K562 (cell line): ENCODE results near the gene PHYH. TPM values are rescaled to one million over a fixed set of nuclear protein-coding genes. Genes with fewer than 3 reads are reported as not detected.
A peak's percentile ranks its signal among the peaks of the same experiment; 100 is the strongest.

Source experiments
- COPS2 ChIP-seq: fragments of 450-650 bp; conservative IDR thresholded peaks from 2 replicates; pipeline ENCODE4 v1.6.1; 2016; ENCODE audit warnings: mild to moderate bottlenecking, moderate library complexity
- EP400 ChIP-seq: fragments of 450-650 bp; IDR thresholded peaks from 2 replicates; pipeline ENCODE4 v1.6.1; 2017; ENCODE audit warnings: antibody characterized with exemption, mild to moderate bottlenecking, moderate library complexity
- ETV5 ChIP-seq: sonication (generic); formaldehyde crosslinking; IDR thresholded peaks from 2 replicates; pipeline ENCODE4 v1.4.0; 2020; ENCODE audit warnings: low read depth, mild to moderate bottlenecking, missing genetic modification reagents
- FOS ChIP-seq: IDR thresholded peaks from 3 replicates; pipeline ENCODE4 v1.6.1; 2011; ENCODE audit not compliant: insufficient read length; ENCODE audit errors: extremely low read depth
- GABPB2 ChIP-seq: fragments of 250-450 bp; sonication (Bioruptor Pico); conservative IDR thresholded peaks from 2 replicates; pipeline ENCODE4 v1.5.1; 2021; ENCODE audit warnings: mild to moderate bottlenecking
- HMGN3 ChIP-seq: IDR thresholded peaks from 2 replicates; pipeline ENCODE4 v1.6.1; 2011; ENCODE audit warnings: borderline replicate concordance, low read depth, mild to moderate bottlenecking, mixed read lengths, low read length; ENCODE audit not compliant: insufficient read length; ENCODE audit errors: extremely low read depth
- KAT7 ChIP-seq: sonication (generic); formaldehyde crosslinking; IDR thresholded peaks from 2 replicates; pipeline ENCODE4 v1.8.0; 2022; ENCODE audit warnings: missing genetic modification reagents, mild to moderate bottlenecking, borderline replicate concordance
- KDM2B ChIP-seq: fragments of 250-450 bp; sonication (Bioruptor Pico); IDR thresholded peaks from 2 replicates; pipeline ENCODE4 v1.8.0; 2021; ENCODE audit warnings: mild to moderate bottlenecking, moderate library complexity
- L3MBTL2 ChIP-seq: fragments of 450-650 bp; IDR thresholded peaks from 2 replicates; pipeline ENCODE4 v1.6.1; 2016; ENCODE audit warnings: mild to moderate bottlenecking, moderate library complexity
- PBX2 ChIP-seq, 2 experiments: IDR thresholded peaks in 1 of 2; conservative IDR thresholded peaks in 1 of 2; 2 replicates each; pipeline ENCODE4 v1.6.1; 2016; ENCODE audit warnings: low read depth in 2 of 2, mild to moderate bottlenecking in 1 of 2, missing compliant biosample characterization in 1 of 2, missing genetic modification characterization in 1 of 2, moderate library complexity in 1 of 2
- PHF21A ChIP-seq: fragments of 450-650 bp; IDR thresholded peaks from 2 replicates; pipeline ENCODE4 v1.6.1; 2017; ENCODE audit warnings: low read depth, borderline replicate concordance
- RFX5 ChIP-seq: IDR thresholded peaks from 2 replicates; pipeline ENCODE4 v1.6.1; 2011; ENCODE audit warnings: low read depth, mild to moderate bottlenecking, improper control_type of control experiment, low read length
- SAP30 ChIP-seq: fragments of 200-600 bp; sonication (generic); IDR thresholded peaks from 2 replicates; pipeline ENCODE4 v1.6.1; 2012; ENCODE audit warnings: borderline replicate concordance, low read depth, mild to moderate bottlenecking, moderate library complexity, low read length, control low read depth, inconsistent platforms; ENCODE audit not compliant: insufficient read depth, poor library complexity, severe bottlenecking
- SOX6 ChIP-seq: fragments of 450-650 bp; IDR thresholded peaks from 2 replicates; pipeline ENCODE4 v1.6.1; 2014; ENCODE audit warnings: mild to moderate bottlenecking
- TAF1 ChIP-seq: IDR thresholded peaks from 2 replicates; pipeline ENCODE4 v1.6.1; 2011; ENCODE audit warnings: mild to moderate bottlenecking, low read length, moderate library complexity; ENCODE audit not compliant: insufficient read depth, control insufficient read depth, severe bottlenecking; ENCODE audit errors: extremely low read depth
- TEAD4 ChIP-seq, 2 experiments: sonication (generic) in 1 of 2; formaldehyde crosslinking in 1 of 2; IDR thresholded peaks; 2 replicates each; pipeline versions ENCODE4 v1.6.1 to v1.8.0; 2012 to 2022; ENCODE audit warnings: borderline replicate concordance in 1 of 2, inconsistent platforms in 1 of 2, low read length in 1 of 2, mild to moderate bottlenecking in 1 of 2, missing genetic modification reagents in 1 of 2
- USF1 ChIP-seq: sonication (generic); formaldehyde crosslinking; IDR thresholded peaks from 2 replicates; pipeline ENCODE4 v1.9.0; 2022; ENCODE audit warnings: mild to moderate bottlenecking, missing genetic modification reagents
- ZFP36 ChIP-seq: fragments of 150-350 bp; IDR thresholded peaks from 2 replicates; pipeline ENCODE4 v1.6.1; 2018; ENCODE audit warnings: low read length, low read depth; ENCODE audit not compliant: partially characterized antibody
- ZNF217 ChIP-seq: sonication (generic); formaldehyde crosslinking; IDR thresholded peaks from 2 replicates; pipeline ENCODE4 v1.8.0; 2022; ENCODE audit warnings: mild to moderate bottlenecking, missing genetic modification reagents
- ZNF280B ChIP-seq: fragments of 250-450 bp; sonication (Bioruptor Pico); IDR thresholded peaks from 2 replicates; pipeline ENCODE4 v1.5.1; 2021; ENCODE audit warnings: mild to moderate bottlenecking
- ZNF830 ChIP-seq: fragments of 250-450 bp; sonication (Bioruptor Pico); IDR thresholded peaks from 2 replicates; pipeline ENCODE4 v1.5.0; 2021; ENCODE audit warnings: mild to moderate bottlenecking
- polyA plus RNA-seq, 8 experiments: library from polyadenylated mRNA; depleted of rRNA in 4 of 8; stranded (reverse) in 5 of 8; unstranded in 3 of 8; fragments of >200 nt; fragmentation: Nextera tagmentation in 2 of 8; fragmentation: Illumina TruSeq in 1 of 8; extraction: Ambion mirVana in 2 of 8; extraction: Trizol in 1 of 8; gene quantifications; 2 replicates each; pipeline versions ENCODE4 v1.2.1 to v1.2.3, GENCODE V29; 2011 to 2014; ENCODE audit warnings: inconsistent platforms in 1 of 8, missing spikeins in 1 of 8
- total RNA-seq, 7 experiments: library from RNA; depleted of rRNA in 6 of 7; stranded (reverse); fragments of >200 nt in 6 of 7; fragmentation: Illumina TruSeq in 2 of 7; extraction: Trizol in 2 of 7; gene quantifications; 2 replicates each; pipeline versions ENCODE4 v1.2.1 to v1.2.3, GENCODE V29; 2011 to 2021; ENCODE audit warnings: low replicate concordance in 1 of 7

PHYH gene
- total and polyA plus RNA-seq, 9 of the 15 experiments (the other 6 are each of a cell fraction or from before 2014, with no cell fraction given) = 3.8 to 6.9 (median 5.7) TPM

GRCh38 chr10:13348216-13349017 lies 48.6 kb upstream of the PHYH start, which contains the start of gene SEPHS1 (continued):
- TF ChIP-seq USF1 (CRISPR knock-in tag) = peak; percentile 27; the same call in 1 of the 2 replicates
- peak; percentile 79 for TF ChIP-seq HMGN3
- peak; percentile 78 for TF ChIP-seq L3MBTL2
- TF ChIP-seq SOX6 = 0 out of 2 replicates have a peak, but pooled peaks have one; percentile 62
- TF ChIP-seq ZNF217 (CRISPR knock-in tag) = no peak
- no peak for TF ChIP-seq GABPB2 (CRISPR knock-in tag)
- TF ChIP-seq RFX5 = no peak
- peak; percentile 12 for TF ChIP-seq TAF1
- no peak for TF ChIP-seq ETV5 (CRISPR knock-in tag)
- TF ChIP-seq EP400 = peak; percentile 71; the same call in 1 of the 2 replicates
- peak; percentile 83 for TF ChIP-seq SAP30
- no peak for TF ChIP-seq KAT7 (CRISPR knock-in tag)
- peak; percentile 93 for TF ChIP-seq KDM2B
- no peak for TF ChIP-seq PHF21A
- TF ChIP-seq ZNF830 = no peak
- no peak for TF ChIP-seq TEAD4 (IDR thresholded peaks at IDR 0.05; ENCODE audit: low read length)
- peak; percentile 60; the same call in 1 of the 2 replicates for TF ChIP-seq TEAD4 (CRISPR knock-in tag; IDR thresholded peaks at IDR 0.05; ENCODE audit: borderline replicate concordance)
- TF ChIP-seq COPS2 = no peak
- TF ChIP-seq PBX2 (CRISPR knock-in tag; IDR thresholded peaks at IDR 0.05; ENCODE audit: low read depth) = no peak
- TF ChIP-seq PBX2 (tag; conservative IDR thresholded peaks at IDR 0.05; ENCODE audit: low read depth) = 0 out of 2 replicates have a peak, but pooled peaks have one; percentile 9
- TF ChIP-seq ZNF280B = no peak
- TF ChIP-seq ZFP36 = no peak
- no peak for TF ChIP-seq FOS
